ENCODE data around the gene SMARCE1.

DNA sequence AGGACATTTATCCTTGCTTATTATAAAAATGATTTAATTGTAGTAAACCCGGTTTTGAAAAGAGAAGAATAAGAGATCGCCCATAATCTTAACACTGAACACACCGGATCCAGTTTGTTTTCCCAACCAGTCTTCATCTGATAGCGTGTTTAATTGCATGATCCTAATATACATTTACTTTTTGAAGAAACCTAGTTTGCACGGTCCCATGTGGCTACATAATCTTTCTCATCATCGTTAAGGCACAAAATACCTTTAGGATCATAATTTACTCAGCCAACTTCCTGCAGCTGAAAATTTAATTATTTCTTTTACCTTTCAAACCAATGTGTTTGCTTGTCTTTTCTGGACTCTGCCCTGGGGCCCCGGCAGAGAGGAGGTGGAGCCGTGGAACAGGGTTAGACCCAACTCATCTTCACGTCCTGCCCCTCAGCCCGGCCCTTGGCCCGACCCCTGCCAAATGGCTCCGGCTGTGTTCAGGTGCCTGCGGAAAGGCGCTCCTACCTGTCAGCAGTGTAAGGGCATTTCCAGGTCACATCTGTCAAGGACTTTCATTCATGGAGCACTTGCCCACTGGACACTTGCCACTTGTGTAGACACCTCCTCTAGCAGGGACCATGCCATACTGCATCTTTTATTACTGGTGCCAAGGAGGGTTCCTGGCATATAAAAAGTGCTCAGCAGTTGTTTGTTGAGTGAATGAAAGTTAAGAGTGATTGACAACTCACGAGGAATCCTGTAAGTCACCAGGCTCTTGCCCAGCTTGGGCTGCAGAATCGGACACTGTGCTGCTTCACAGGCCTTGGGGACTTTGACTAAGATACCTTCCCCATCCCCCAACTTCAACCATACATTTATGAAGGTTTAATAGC lies 28.6 kb downstream of the SMARCE1 start:
- TF ChIP-seq, protein P1, sequence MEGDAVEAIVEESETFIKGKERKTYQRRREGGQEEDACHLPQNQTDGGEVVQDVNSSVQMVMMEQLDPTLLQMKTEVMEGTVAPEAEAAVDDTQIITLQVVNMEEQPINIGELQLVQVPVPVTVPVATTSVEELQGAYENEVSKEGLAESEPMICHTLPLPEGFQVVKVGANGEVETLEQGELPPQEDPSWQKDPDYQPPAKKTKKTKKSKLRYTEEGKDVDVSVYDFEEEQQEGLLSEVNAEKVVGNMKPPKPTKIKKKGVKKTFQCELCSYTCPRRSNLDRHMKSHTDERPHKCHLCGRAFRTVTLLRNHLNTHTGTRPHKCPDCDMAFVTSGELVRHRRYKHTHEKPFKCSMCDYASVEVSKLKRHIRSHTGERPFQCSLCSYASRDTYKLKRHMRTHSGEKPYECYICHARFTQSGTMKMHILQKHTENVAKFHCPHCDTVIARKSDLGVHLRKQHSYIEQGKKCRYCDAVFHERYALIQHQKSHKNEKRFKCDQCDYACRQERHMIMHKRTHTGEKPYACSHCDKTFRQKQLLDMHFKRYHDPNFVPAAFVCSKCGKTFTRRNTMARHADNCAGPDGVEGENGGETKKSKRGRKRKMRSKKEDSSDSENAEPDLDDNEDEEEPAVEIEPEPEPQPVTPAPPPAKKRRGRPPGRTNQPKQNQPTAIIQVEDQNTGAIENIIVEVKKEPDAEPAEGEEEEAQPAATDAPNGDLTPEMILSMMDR (conservative IDR thresholded peaks at IDR 0.05; ENCODE audit: low read depth, low read length): no peak
- TF ChIP-seq EZH2 (IDR thresholded peaks at IDR 0.05; ENCODE audit: low read length, unreplicated experiment) (no peak), EZH2phosphoT487 (IDR thresholded peaks at IDR 0.05; ENCODE audit: borderline replicate concordance, low read length) (no peak)
